ENCODE results near the gene VKORC1.
"Not testable (repeated sequence)": the region's sequence is repeated elsewhere in the genome, so short reads cannot be mapped to it uniquely, and the experiment has no call there.

The VKORC1 gene

DNA sequence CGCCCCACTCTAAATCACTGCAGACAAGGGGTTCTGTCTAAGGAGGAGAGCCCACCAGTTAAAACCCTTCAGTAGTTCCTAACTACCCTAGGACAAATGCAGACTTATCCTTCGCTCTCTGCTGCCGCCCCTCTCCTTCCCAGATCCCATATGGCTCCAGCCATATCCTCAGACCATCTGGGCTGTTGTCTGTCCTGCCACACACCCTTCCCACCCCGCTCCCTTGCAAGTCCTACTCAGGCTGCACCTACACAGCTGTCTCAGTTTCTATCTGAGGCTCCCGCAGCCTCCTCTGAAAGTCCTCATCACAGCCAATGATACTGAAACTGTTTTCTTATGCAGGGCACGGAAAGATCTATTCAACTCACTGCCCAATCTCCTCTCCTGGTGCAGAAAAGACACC is 12.9 kb upstream of the VKORC1 start:
- no peak for DNase-seq (ENCODE audit: low read depth)

DNA sequence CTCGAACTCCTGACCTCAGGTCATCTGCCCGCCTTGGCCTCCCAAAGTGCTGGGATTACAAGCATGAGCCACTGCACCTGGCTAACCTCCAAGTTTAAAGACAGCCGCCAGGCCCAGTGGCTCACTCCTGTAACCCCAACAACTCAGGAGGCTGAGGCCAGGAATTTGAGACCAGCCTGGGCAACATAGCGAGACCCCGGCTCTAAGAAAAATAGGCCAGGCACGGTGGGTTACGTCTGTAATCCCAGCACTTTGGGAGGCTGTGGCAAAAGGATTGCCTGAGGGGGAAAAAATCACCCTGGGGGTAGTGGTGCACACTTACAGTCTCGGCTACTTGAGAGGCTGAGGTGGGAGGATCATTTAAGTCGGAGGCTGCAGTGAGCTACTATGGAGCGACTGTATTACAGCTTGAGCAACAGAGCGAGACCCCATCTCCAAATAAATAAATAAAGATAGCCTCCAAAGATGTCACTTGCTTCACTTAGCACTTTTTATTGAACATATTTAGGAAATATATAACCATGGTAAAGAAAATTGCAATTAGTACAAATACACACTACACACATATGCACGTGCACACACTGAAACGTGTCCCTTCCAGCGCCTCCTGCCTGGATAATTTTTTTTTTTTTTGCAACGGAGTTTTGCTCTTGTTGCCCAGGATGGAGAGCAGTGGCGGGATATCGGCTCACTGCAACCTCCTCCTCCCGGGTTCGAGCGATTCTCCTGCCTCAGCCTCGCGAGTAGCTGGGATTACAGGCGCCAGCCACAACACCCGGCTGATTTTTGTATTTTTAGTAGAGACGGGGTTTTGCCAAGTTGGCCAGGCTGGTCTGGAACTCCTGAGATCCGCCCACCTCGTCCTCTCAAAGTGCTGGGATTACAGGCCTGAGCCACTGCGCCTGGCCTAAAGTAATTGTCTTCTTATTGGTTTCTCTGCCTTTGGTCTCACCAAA is 12.2 kb upstream of the VKORC1 start:
- no peak for DNase-seq (ENCODE audit: low read depth)

DNA sequence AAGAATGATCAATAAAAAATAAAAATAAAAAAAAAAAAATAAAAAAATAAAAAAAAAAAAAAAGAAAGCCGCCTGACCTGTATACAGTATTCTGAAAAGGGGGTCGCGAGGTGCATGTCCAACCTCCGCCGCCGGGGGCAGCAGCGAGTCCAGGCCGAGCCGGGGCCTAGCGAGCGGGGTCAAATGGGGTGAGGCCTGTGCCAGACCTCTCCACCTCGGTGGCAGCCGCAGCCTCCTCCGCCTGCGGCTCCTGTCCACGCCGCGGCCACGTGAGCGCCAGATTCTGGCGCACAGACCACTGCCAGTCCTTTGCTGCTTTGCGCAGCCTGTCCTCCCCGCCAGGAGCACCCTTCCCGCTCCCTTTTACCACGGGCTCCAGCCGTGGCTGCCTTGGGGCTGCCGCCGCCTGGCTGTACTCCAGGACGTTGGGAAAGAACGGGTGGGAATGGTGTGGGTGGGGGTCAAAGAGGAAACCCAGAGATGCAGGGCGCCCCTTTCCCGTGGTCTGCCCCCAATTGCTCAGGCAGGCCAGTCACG is 11.1 kb upstream of the VKORC1 start:
- DNase-seq (ENCODE audit: low read depth), result no peak

DNA sequence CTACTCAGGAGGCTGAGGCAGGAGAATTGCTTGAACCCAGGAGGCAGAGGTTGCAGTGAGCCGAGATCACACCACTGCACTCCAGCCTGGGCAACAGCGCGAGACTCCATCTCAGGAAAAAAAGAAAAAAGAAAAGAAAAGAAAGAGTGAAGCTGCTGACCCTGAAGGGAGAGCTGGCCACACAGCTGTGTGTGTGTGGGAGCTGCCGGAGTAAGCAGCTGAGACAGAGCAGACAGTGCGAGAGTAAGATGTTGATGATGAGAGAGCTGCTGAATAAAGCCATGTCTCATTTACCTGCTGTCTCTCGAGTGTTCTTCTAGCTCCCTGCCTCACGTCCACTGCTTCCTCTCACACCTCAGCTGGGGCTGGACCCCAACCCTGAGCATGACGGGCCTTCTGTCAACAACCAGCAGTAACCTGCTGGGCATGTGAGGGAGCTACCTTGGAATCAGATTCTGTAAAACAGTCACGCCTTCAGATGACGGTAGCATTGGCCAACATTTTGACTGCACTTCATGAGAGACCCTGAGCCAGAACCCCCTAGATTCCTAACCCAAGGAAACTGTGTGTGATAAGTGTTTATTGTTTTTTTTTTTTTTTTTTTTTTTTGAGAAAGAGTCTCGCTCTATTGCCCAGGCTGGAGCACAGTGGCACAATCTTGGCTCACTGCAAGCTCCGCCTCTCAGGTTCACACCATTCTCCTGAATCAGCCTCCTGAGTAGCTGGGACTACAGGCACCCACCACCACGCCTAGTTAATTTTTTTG is 6.5 kb upstream of the VKORC1 start:
- not testable (repeated sequence) for DNase-seq (ENCODE audit: low read depth)

DNA sequence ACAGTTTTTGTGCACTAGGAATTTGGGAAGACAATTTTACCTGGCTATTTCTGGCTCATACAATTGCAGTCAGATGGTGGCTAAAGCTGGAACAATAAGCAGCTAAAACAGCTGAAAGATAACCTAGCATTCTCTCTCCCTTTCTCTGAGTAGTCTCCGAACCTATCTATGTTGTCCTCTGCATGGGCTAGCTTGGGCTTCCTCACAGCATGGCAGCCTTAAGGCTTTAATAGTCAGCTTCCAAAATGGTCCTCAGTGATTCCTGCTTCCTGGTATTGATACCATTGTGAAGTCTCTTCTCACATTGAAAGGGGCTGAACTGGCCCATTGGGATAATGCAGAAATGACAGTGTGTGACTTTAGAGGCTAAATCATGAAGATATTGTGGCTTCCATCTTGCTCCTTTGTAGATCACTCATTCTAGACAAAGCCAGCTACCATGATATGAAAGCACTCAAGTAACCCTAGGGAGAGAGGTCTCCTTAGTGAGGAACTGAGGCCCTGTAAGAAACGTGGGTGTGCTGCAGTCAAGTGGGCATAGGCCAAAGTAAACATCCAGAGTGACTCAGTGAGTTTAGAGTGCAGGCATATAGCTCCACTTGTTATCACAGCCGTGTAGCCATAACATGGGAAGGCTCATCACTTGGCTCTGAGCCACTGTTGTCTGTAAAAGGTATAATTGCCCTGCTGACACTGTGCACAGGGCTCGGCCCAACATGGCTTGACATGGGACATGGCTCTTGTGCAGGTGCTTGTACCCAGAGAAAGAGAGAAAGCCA is 5.5 kb upstream of the VKORC1 start:
- DNase-seq (ENCODE audit: low read depth), result no peak

DNA sequence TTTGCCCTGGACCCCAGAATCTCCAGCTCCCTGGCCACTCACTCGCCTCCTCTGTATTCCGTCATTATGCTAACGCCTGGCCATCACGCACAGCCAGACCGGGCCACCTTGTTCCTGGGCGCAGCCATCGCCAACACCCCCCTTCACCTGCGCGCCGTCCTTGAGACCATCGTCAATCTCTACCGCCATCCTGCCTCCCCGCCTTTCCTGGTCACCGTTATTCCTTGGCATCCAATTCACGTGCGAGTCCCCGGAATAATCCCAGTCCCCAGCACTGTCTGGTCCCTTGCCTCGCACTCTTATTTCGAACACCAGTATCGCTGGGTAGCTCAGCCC is 541 bp downstream of the VKORC1 start:
- no peak for DNase-seq (ENCODE audit: low read depth)

DNA sequence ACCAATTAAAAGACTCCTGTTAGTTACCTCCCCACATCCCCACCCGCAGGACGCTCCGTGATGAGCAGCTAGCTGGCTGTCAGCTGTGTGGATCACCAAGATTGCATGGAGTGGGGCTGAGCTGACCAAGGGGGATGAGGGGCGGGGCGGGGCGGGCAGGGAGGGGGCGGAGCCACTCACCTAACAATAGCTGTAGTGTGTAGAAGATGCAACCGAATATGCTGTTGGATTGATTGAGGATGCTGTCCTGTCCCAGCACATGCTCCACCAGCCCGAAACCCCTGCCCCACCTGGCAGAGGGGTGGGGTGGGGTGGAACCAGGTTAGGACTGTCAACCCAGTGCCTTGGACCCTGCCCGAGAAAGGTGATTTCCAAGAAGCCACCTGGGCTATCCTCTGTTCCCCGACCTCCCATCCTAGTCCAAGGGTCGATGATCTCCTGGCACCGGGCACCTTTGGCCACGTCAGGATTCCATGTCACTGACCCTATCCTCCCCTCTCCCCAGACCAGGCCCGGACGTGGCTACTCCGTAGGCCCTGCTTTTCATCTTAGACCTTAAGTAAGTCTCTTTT is 1.4 kb downstream of the VKORC1 start:
- no peak for DNase-seq (ENCODE audit: low read depth)

DNA sequence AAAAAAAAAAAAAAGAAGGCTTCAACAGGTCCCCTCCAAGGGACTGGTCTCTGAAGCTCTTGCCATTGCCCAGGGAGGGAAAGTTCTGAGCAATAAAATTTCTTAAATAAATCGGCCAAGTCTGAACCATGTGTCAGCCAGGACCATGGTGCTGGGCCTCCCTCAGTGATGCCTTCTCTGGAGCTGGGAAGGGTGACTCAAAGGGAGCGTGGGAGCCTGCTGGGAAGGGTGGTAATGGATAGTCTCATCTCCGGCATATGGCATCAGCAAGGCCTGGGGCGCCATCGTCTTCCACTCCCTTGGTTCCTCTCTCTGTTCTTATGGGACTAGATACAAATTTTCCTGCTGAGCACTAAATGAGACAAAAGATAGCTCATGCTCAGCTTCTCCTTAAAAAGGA is 2.3 kb downstream of the VKORC1 start:
- DNase-seq (ENCODE audit: low read depth), result no peak

DNA sequence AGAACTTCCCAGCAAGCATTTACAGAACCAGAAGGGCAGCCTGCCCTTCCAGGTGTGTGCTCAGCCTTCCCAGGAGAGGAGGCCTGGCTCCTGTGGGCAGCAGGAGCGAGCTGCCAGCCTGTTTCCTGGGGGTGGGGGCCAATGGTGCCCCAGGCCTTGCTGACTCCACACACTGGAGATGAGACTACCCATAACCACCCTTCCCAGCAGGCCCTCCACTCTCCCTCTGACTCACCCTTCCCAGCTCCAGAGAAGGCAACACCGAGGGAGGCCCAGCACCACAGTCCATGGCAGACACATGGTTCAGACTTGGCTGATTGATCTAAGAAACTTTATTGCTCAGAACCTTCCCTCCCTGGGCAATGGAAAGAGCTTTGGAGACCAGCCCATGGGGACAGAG is 4.1 kb downstream of the VKORC1 start:
- DNase-seq (ENCODE audit: low read depth), result peak; percentile 42

DNA sequence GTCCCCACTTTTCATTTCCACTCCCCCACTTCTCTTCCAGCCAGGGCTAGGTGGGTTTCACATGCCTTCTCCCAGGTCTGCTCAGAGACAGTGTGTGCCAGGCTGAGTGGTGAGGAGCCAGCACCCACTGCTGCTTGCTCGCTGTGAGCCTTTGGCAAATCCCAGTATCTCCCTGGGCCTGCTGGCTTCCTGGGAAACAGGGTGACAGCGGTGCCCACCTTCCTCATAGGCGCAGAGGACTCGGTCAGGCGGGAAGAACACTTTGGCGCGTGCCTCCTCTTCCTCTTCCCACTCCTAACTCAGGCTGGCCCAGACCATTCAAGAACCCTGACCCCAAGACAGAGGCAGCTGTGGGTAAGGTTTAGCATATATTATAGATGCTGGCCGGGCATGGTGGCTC is 5.4 kb downstream of the VKORC1 start:
- no peak for DNase-seq (ENCODE audit: low read depth)

DNA sequence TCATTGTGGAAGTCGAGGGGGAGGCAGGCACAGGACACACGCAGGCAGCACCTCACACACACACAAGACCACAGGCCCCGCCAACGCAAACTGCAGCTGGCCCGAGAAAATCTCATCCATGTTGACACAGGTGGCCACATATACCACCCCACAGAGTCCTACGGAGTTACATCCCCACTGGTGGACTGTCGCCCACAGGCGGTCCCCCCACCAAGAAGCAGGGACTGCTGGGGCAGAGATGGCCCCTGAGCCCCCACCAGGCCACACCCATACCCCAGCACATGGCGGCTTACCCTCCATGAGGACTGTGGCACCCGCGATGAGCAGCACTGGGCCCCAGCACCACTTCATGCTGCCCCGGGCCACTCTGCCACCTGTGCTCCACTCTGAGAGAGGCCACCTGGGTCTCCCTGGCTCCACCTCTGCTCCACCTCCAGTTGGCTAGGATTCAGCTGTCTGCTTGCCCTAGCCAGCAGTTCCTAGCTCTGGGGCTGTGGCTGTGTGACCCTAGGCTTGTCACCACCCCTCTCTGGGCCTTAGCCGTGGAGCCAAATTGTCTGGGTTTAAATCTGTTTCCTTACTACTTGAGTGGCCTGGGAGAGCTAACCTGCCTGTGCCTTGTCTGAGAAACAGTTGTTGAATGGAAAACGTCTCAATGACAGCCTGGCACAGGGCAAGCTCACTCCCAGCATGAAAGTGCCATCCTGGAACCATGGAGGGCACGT is 6.0 kb downstream of the VKORC1 start, which contains the start of gene PRSS53:
PRSS53 (minus strand) TSS at position 485 of the 725 bp plus-strand sequence; CDS start at position 351, 134 bp downstream.
- DNase-seq (ENCODE audit: low read depth), result no peak

DNA sequence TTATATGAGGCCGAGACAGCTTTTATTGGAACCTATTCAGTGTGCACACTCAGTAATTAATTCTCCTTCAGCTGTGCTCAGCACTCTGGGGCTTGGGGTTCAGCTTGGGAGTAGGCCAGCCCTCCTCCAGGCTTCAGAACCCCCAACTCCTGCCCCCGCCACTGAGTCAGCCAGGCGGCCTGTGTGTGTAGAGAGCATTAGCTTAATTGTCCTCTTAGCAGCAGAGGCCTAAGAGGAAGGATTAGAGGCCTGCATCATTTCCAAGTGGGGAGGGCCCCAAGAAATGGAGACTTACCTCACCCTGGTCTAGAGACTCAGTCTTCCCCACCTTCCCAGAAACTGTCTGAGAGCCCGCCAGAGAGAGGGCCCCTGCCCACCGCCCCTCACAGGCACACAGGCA is 6.6 kb downstream of the VKORC1 start:
- DNase-seq (ENCODE audit: low read depth), result no peak

DNA sequence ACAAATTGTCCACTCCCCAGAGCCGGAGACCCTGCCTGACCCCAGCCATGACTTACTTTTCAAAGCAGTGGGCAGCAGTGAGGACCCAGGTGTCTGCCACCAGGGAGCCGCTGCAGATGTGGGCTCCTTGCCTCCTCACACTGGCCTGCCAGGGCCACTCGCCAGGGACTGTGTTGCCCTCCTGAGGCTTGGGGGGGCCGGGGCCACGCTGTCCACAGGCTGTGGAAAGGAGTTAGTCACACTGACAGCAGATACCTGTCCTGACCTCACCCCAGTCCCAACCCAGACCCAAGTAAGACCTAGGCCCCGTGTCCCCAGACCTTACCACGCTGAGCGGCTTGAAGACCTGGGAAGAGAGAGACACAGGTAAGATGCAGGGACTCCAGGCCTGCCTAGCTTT is 7.1 kb downstream of the VKORC1 start:
- DNase-seq (ENCODE audit: low read depth), result no peak

DNA sequence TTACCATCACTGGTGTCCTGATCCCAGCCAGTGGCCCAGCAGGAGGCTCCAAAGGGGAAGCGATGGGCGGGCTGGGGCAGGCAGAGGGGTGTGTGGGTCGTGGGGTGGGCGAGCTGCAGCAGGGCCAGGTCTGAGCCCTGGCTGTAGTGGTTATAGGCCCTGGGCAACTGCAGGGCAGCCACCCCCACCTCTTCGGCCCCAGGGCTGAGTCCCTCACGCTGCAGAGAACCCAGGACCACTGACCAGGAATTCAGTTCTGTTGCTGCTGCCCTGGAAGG is 8.0 kb downstream of the VKORC1 start:
- no peak for DNase-seq (ENCODE audit: low read depth)

DNA sequence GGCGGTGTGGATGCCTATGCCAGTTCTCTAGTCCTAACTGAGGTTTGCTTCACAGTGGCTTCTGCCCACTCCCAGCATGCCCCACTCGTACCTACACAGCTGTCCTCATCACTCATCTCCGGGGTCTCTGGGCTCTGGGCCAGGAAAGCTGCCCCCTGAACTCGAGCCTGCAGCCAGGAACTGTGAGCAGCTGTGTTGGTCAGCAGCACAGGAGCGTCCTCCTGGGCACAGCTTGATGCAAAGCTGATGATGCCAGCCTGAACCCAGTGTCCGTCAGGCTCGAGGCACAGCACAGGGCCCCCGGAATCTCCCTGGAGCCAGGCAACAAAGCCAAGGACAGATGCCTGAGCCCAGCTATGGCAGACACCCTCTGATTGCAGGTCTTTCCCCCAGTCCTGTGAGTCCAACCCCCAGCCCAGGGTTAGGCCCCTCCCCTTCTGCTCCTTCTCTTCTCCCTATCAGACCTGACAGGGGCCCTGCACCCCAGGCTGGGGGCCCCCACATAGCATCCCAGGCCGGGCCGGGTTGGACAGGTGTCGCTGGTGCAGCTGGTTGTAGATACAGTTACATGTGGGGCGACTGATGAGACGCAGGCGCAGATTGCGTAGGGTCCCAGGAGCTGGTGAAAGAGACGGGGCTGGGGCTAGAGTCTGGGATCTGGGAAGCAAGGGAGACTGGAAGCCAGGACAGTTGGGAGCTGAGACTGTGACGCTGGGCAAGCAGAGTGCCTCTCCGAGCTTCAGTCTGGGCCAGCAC is 8.5 kb downstream of the VKORC1 start:
- DNase-seq (ENCODE audit: low read depth), result no peak

DNA sequence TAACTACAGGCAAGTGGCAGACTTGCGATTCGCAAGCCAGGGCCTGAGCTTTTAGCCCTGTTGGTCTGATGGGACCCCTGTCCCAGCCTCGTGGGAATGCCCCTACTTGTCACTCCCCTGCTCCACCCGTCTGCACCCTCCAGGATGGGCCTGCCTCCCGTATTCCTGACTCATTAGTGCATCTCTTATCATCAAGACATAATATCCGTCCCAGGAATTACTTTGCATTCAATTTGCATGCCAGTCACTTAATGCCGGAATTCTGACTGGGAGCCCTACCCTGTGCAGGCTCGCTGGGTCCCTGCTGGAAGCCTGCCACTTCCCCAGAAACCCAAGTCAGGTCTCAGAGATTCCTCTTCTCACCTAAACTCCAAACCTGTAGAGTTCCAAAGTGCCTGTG is 9.2 kb downstream of the VKORC1 start:
- no peak for DNase-seq (ENCODE audit: low read depth)

DNA sequence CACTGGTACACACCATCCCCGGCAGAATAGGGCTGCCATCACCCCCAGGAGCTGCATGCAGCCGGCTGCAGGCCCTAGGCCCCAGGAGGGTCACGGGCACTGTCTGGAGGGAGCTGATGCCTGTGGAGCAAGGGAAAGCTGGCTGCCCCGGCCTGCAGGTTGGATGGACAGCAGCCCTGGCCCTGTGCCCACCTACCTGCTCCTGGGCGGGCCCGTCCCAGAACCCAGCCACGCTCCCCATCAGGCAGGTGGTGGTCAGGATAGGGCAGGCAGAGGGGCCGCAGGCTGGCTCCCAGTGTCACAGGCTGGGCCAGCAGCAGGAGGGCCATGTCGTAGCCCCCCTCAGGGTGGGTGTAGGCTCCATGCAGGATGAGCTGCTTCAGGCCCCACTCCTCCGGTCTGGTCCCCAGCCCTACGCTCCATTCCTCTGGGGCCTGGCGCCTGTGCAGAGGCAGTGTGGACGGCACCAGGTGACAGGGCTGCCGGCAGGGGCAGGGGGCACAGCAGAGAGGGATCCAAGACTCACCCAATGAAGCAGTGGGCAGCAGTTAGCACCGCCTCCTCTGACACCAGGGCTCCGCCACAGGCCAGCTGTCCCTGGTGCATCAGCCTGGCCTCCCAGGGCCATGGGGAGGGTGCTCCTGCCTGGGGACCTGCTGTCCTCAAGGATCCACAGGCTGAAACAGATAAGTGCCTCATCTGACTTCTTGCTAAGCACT is 9.9 kb downstream of the VKORC1 start:
- no peak for DNase-seq (ENCODE audit: low read depth)

DNA sequence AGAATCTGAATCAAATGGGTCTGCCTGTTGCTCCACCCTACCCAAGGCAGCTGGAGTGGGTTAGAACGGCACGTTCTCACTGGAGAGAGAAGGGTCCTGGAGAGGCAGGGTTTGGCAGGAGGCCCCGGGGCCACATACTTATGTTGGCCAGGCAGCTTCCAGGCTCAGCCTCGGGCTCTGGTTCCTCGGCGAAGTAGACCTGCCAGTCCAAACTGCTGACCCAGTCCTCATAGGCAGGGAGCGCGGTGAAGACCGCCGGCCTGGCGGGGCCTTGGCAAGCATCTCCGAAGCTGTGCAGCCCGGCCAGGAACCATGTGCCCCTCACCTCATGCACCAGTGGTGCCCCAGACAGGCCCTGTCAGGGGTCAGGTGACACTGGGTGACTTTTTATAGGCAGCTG is 10.6 kb downstream of the VKORC1 start:
- no peak for DNase-seq (ENCODE audit: low read depth)

DNA sequence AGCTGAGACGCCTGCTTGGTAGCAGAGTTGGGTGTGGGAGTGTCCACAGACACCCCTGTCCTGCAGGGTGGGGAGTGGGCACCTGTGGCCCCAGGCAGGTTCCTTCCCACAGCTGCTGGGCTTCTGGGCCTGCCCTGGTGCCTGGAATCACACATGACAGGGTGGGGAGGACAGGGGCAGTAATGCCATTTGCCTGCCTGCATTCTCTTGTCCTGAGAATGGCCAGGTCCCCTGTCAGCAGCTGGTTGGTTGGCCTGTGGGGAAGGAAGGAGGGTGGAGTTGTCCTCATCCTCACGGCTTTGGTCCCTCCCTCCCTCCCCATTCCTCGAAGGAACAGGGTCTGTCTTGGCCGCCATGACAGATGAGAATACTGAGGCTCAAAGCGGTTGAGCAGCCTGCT is 11.0 kb downstream of the VKORC1 start:
- DNase-seq (ENCODE audit: low read depth), result no peak

DNA sequence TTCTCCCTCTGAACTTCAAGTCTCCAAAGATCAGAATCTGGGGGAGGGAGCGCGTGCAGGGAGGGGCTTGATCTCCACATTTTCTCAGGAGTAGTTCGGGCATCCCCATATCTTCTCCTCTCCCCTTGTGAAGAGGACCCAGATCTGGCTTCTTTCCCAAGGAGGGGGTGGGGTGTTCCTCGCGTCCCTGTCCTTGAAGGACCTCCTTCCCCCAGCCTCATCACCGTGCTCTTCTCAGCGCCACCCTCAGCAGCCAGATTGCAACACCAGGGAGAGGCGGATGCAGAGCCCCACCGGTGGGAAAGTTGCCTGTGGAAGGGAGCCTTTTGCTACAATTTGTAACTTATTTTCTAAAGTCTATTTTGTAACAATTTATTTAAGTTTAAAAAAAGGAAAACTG is 11.5 kb downstream of the VKORC1 start:
- no peak for DNase-seq (ENCODE audit: low read depth)

All from stromal cell of bone marrow (primary cell).